Tibial nerve (tissue), 4 donors: ENCODE measurements around the gene RUNX1. TPM values are rescaled to one million over a fixed set of nuclear protein-coding genes. Genes with fewer than 3 reads are reported as not detected.

ENCODE experiments used
- DNase-seq, 2 donors: peaks; one replicate each; pipeline ENCODE4 v3.0.0-alpha.2; 2019; ENCODE audit warnings: low spot score in 2 of 2
- H3K27ac ChIP-seq, 4 donors: fragments of 200-600 bp; sonication (generic) in 3 of 4; one replicate each; pipeline ENCODE4 v1.5.1; 2017 to 2019; ENCODE audit warnings: mild to moderate bottlenecking in 1 of 4
- H3K27me3 ChIP-seq, 2 donors: fragments of 200-600 bp; sonication (generic) in 1 of 2; one replicate each; pipeline versions ENCODE4 v1.5.1 to v1.6.0; 2017 to 2019
- H3K36me3 ChIP-seq, 3 donors: fragments of 200-600 bp; sonication (generic); one replicate each; pipeline ENCODE4 v1.5.1; 2018 to 2019
- H3K4me1 ChIP-seq, 4 donors: fragments of 200-600 bp; sonication (generic) in 3 of 4; one replicate each; pipeline ENCODE4 v1.5.1; 2017 to 2019
- H3K4me3 ChIP-seq, 4 donors: fragments of 200-600 bp; sonication (generic) in 3 of 4; one replicate each; pipeline ENCODE4 v1.5.1; 2017 to 2019; ENCODE audit warnings: mild to moderate bottlenecking in 1 of 4, moderate library complexity in 1 of 4
- H3K9me3 ChIP-seq, 4 donors: fragments of 200-600 bp; sonication (generic) in 3 of 4; one replicate each; pipeline ENCODE4 v1.5.1; 2017 to 2019
- EP300 ChIP-seq, 2 donors: sonication (generic); formaldehyde crosslinking; IDR thresholded peaks; one replicate each; pipeline ENCODE4 v1.6.1; 2017; ENCODE audit warnings: antibody characterized with exemption in 2 of 2, mild to moderate bottlenecking in 1 of 2
- POLR2A ChIP-seq, 2 donors: fragments of 450-650 bp; IDR thresholded peaks; one replicate each; pipeline ENCODE4 v1.6.1; 2017; ENCODE audit warnings: antibody characterized with exemption in 2 of 2, mild to moderate bottlenecking in 2 of 2, moderate library complexity in 2 of 2
- WGBS, 2 donors: methylation state at CpG; one replicate each; pipeline ENCODE4 v1.1.5; 2018; 5-methylcytosine and 5-hydroxymethylcytosine counted together
- total RNA-seq, 4 donors: library from RNA; depleted of rRNA; stranded (reverse); fragments of >200 nt; gene quantifications; one replicate each; pipeline ENCODE4 v1.1.0, GENCODE V29; 2016
- TF ChIP-seq, protein P1 (sequence below), 5 experiments: fragments of 200-600 bp in 3 of 5; fragments of 450-650 bp in 2 of 5; sonication (generic) in 3 of 5; IDR thresholded peaks; one replicate each; pipeline ENCODE4 v1.5.1; 2016 to 2019; ENCODE audit warnings: antibody characterized with exemption in 5 of 5, mild to moderate bottlenecking in 3 of 5, moderate library complexity in 2 of 5

Gene RUNX1
- total RNA-seq, 4 donors from 2014 or later, result 23.6 to 36.9 (median 26.3) TPM

DNA sequence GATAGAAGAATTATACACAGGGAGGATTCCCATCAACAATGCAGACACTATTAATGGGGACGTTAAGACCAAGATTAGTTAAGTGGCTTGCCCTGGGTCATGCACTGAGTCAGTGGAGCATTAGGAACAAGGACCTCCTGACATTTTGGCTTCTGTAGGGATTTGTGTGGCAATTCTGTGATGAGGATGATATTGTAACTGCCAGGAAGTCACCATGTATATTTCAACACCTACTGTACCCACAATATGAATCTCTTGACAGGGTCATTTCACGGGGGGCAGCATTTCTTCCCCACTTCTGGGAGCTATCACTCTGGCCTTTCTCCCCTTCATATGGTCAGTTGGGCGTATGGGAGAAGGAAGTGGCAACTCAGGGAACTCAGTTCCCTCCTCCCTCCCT lies 134.9 kb downstream of the RUNX1 start:
- Histone ChIP-seq H3K36me3 (no peaks in the 10 kb centered on the region), H3K27ac (no peak overlapping the region), H3K4me3 (no peak overlapping the region), H3K4me1 (peaks cover 0 to 24% (median 6%) of the 10 kb centered on the region in 4 donors), H3K27me3 (no peaks in the 10 kb centered on the region), H3K9me3 (no peaks in the 10 kb centered on the region)
- WGBS, 2 donors, result 55 to 56% methylated on average over 3 of the region's 3 CpGs
- TF ChIP-seq, protein P1, sequence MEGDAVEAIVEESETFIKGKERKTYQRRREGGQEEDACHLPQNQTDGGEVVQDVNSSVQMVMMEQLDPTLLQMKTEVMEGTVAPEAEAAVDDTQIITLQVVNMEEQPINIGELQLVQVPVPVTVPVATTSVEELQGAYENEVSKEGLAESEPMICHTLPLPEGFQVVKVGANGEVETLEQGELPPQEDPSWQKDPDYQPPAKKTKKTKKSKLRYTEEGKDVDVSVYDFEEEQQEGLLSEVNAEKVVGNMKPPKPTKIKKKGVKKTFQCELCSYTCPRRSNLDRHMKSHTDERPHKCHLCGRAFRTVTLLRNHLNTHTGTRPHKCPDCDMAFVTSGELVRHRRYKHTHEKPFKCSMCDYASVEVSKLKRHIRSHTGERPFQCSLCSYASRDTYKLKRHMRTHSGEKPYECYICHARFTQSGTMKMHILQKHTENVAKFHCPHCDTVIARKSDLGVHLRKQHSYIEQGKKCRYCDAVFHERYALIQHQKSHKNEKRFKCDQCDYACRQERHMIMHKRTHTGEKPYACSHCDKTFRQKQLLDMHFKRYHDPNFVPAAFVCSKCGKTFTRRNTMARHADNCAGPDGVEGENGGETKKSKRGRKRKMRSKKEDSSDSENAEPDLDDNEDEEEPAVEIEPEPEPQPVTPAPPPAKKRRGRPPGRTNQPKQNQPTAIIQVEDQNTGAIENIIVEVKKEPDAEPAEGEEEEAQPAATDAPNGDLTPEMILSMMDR (IDR thresholded peaks at IDR 0.05), result no peak
- no peak for TF ChIP-seq POLR2A (IDR thresholded peaks at IDR 0.05)
- TF ChIP-seq EP300 (IDR thresholded peaks at IDR 0.05), result no peak
- no peak for DNase-seq

DNA sequence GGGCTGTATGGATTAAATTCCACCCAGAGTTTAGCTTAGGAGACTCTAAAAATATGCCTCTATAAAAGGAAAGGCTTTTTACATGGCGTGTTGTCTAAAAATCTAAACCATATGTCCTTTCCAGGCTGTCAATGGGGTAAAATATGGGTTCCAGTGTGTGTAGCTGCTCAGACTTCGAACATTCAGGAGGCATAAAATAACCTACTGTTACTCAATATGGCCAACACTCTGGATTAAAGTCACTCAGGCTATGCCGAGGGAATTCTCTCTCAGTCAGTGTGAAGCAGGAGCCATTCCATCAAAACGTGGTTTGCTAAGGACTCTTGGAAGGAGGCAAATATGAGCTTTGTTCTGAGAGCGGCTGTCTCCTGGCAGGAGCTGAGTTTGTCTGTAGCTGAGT lies 135.3 kb downstream of the RUNX1 start:
- no peaks in the 10 kb centered on the region for H3K9me3 ChIP-seq
- 38 to 40% methylated on average over 5 of the region's 5 CpGs for WGBS, 2 donors
- TF ChIP-seq EP300 (IDR thresholded peaks at IDR 0.05) (no peak), POLR2A (IDR thresholded peaks at IDR 0.05) (no peak)
- TF ChIP-seq, protein P1 (IDR thresholded peaks at IDR 0.05), result no peak
- H3K27ac ChIP-seq, result no peak overlapping the region
- no peak overlapping the region for H3K4me3 ChIP-seq
- peaks cover 0 to 27% (median 6%) of the 10 kb centered on the region in 4 donors for H3K4me1 ChIP-seq
- DNase-seq, result no peak
- H3K27me3 ChIP-seq, result no peaks in the 10 kb centered on the region
- no peaks in the 10 kb centered on the region for H3K36me3 ChIP-seq

DNA sequence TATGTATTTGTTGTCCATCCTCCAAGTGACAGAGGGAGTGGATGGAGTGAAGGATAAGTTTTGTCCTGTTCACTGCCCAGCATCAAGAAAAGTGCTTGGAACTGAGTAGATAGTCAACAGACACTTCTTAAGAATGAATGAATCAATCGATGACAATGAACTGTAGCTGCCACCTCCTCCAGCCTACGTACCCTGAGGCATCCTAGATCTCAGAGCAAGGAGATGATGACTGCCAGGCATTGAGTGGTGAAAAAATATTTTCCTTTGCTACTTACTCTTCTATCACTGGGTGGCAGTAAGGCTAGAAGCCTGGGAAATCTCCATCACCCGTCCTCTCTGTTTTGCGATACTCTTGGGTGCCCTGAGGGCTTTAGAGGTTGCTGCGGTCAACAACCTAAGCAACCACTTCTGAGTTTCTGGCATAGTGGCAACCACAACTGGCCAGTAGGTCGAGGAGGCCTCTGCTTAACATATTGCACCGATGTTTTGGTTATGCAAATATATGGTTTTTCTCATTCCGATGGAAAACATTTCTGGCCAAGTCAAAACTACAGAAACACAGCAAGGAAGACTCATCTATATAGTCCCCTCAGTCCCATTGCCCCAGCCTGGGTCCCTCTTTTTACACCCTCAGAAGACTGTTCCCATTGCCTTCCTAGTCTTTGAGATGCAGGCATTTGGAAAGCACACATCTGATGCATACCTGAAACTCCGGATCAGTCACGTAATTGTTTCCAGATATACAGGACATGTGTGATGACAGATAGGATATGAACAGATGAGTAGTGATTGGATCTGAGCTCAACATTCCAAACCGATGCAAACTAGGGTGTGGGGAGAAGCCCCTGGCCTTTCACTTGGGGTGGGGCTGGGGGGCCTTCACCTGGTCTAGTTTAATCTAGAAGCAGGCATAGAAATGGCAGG lies 136.8 kb downstream of the RUNX1 start:
- no peaks in the 10 kb centered on the region for H3K36me3 ChIP-seq
- no peak overlapping the region for H3K27ac ChIP-seq
- WGBS, 2 donors, result 81 to 84% methylated on average over 11 of the region's 11 CpGs
- H3K4me3 ChIP-seq, result no peak overlapping the region
- TF ChIP-seq, protein P1 (IDR thresholded peaks at IDR 0.05), result no peak
- TF ChIP-seq POLR2A (IDR thresholded peaks at IDR 0.05) (no peak), EP300 (IDR thresholded peaks at IDR 0.05) (no peak)
- no peak for DNase-seq
- peaks cover 0 to 30% (median 6%) of the 10 kb centered on the region in 4 donors for H3K4me1 ChIP-seq
- no peaks in the 10 kb centered on the region for H3K9me3 ChIP-seq
- no peaks in the 10 kb centered on the region for H3K27me3 ChIP-seq

DNA sequence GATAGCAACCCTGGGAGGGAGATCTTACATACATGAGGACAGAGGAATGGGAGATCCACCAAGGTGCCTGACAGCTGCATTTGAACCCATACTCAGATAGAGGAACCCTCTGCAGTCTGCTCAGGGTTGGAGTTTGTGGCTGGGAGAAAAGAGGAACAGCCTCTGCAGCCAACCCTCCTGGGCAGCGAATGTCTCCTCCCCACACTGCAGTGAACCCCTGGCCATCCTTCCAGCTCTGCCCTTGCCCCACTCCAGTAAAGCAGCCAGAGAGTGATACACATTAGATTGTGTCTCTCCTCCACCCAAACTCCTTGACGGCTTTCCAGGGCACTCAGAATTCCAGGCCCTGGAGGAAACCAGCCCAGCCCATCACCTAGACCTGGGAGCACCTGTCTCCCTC lies 137.7 kb downstream of the RUNX1 start:
- TF ChIP-seq, protein P1 (IDR thresholded peaks at IDR 0.05), result no peak
- TF ChIP-seq POLR2A (IDR thresholded peaks at IDR 0.05), result no peak
- TF ChIP-seq EP300 (IDR thresholded peaks at IDR 0.05), result no peak
- DNase-seq, result no peak
- H3K36me3 ChIP-seq, result no peaks in the 10 kb centered on the region
- 76 to 95% methylated on average over 2 of the region's 2 CpGs for WGBS, 2 donors
- H3K27me3 ChIP-seq, result no peaks in the 10 kb centered on the region
- H3K4me1 ChIP-seq, result peaks cover 0 to 30% (median 6%) of the 10 kb centered on the region in 4 donors
- no peak overlapping the region for H3K27ac ChIP-seq
- H3K9me3 ChIP-seq, result no peaks in the 10 kb centered on the region
- H3K4me3 ChIP-seq, result no peak overlapping the region

DNA sequence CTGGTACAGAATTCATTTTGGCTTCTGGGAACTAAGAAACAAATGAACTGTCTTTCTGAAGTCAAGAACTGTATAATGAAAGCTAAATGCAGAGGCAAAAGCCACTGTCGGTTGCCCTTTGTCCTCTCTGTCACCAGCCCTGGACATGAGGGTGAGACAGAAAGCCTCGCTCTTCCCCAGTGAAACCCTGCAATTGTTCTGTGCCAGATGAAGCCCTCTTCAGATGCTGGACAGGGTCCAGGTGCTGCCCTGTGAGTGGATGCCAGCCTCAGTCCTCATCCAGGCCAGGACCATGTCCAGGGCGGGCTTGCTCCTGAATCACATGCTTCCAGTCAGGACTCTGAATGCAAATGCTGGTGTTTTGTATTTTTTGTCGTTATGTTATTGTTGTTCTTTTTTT lies 138.7 kb downstream of the RUNX1 start:
- Histone ChIP-seq H3K9me3 (no peaks in the 10 kb centered on the region), H3K27me3 (no peaks in the 10 kb centered on the region), H3K4me1 (peaks cover 0 to 25% (median 6%) of the 10 kb centered on the region in 4 donors), H3K27ac (no peak overlapping the region), H3K4me3 (no peak overlapping the region), H3K36me3 (no peaks in the 10 kb centered on the region)
- WGBS, 2 donors, result 45 to 61% methylated on average over 4 of the region's 4 CpGs
- no peak for DNase-seq
- no peak for TF ChIP-seq EP300 (IDR thresholded peaks at IDR 0.05)
- no peak for TF ChIP-seq POLR2A (IDR thresholded peaks at IDR 0.05)
- TF ChIP-seq, protein P1 (IDR thresholded peaks at IDR 0.05), result no peak
